Small intestine (tissue), 7 donors: ENCODE results near the gene KNSTRN. TPM values are rescaled to one million over a fixed set of nuclear protein-coding genes. Genes with fewer than 3 reads are reported as not detected.

Source experiments
- DNase-seq, 2 donors: peaks; one replicate each; pipeline versions ENCODE4 v3.0.0 to v3.0.0-alpha.2; 2013
- FAIRE-seq: peaks from 2 replicates; lab custom pipeline; 2012; peaks lifted over from hg19 to GRCh38; lab: Jason Lieb, UNC
- H3K27ac ChIP-seq, 3 donors: one replicate each; pipeline ENCODE4 v1.5.1; 2013; ENCODE audit warnings: low read length in 2 of 3, mild to moderate bottlenecking in 2 of 3, control low read depth in 1 of 3, inconsistent platforms in 1 of 3, low read depth in 1 of 3, moderate library complexity in 1 of 3
- H3K27me3 ChIP-seq, 3 donors: one replicate each; pipeline ENCODE4 v1.6.1; 2013; ENCODE audit warnings: low read length in 3 of 3, inconsistent platforms in 1 of 3; ENCODE audit not compliant: control insufficient read depth in 3 of 3, insufficient read depth in 3 of 3
- H3K36me3 ChIP-seq, 3 donors: one replicate each; pipeline ENCODE4 v1.6.1; 2013; ENCODE audit warnings: low read length in 3 of 3, inconsistent platforms in 1 of 3, low read depth in 1 of 3, mild to moderate bottlenecking in 1 of 3, moderate library complexity in 1 of 3; ENCODE audit not compliant: control insufficient read depth in 3 of 3, insufficient read depth in 2 of 3
- H3K4me1 ChIP-seq, 3 donors: one replicate each; pipeline ENCODE4 v1.6.1; 2013; ENCODE audit warnings: low read length in 2 of 3, inconsistent platforms in 1 of 3, low read depth in 1 of 3, mild to moderate bottlenecking in 1 of 3, moderate library complexity in 1 of 3; ENCODE audit not compliant: control insufficient read depth in 3 of 3, insufficient read depth in 2 of 3
- H3K4me3 ChIP-seq, 3 donors: one replicate each; pipeline ENCODE4 v1.5.1; 2013; ENCODE audit warnings: low read length in 3 of 3, control low read depth in 1 of 3, inconsistent platforms in 1 of 3, low read depth in 1 of 3, mild to moderate bottlenecking in 1 of 3, moderate library complexity in 1 of 3
- H3K9me3 ChIP-seq, 2 donors: one replicate each; pipeline ENCODE4 v1.6.1; 2013; ENCODE audit warnings: low read depth in 1 of 2, low read length in 1 of 2; ENCODE audit not compliant: control insufficient read depth in 2 of 2, insufficient read depth in 1 of 2
- WGBS, 3 donors: extraction: QIAGEN DNeasy Blood & Tissue Kit; methylation state at CpG; one replicate each; pipeline ENCODE4 v1.1.7; 2013; 5-methylcytosine and 5-hydroxymethylcytosine counted together
- polyA plus RNA-seq, 4 donors: library from polyadenylated mRNA; stranded (reverse) in 3 of 4; unstranded in 1 of 4; fragments of 200-250 nt in 3 of 4; fragments of 120-200 nt in 1 of 4; gene quantifications; one replicate each; pipeline versions ENCODE4 v1.2.1 to v1.2.3, GENCODE V29; 2013
- donor health status: healthy with polysubstance abuse.
- donor health status: control.
- donor health status: control.
- donor health status: Bipolar disorder and iron deficiency.
- donor health status: healthy.

KNSTRN gene
- polyA plus RNA-seq, 4 donors = 4.1 to 24.3 (median 12.9) TPM

DNA sequence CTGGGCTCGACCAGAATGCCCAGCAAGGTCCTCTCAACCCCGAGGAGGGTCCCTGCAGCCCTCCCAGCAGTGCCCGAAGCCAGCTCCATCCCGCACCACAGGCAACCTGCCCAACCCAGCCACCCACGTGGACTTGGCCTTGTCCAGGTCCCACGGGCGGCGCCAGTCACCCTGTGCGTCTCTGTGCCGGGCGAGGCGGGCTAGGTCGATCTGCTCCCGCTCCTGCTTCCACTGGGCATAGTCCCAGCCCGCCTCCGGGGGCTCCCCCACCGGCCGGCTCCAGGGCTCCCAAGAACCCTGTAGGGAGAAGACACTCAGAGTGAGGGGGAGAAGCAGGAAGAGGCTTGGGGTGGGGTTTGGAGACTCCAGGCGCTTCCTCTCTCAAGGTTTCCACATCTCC lies 44.9 kb upstream of the KNSTRN start:
- no peaks in the 10 kb centered on the region for H3K27me3 ChIP-seq
- 59 to 68% (median 60%) methylated on average over 19 of the region's 19 CpGs for WGBS, 3 donors
- DNase-seq (no peak), FAIRE-seq (no peak)
- H3K4me3 ChIP-seq = no peak overlapping the region
- no peaks in the 10 kb centered on the region for H3K9me3 ChIP-seq
- peaks cover 0 to 11% (median 0%) of the 10 kb centered on the region in 3 donors for H3K36me3 ChIP-seq
- H3K27ac ChIP-seq = no peak overlapping the region
- H3K4me1 ChIP-seq = peaks cover 5 to 82% (median 11%) of the 10 kb centered on the region in 3 donors

DNA sequence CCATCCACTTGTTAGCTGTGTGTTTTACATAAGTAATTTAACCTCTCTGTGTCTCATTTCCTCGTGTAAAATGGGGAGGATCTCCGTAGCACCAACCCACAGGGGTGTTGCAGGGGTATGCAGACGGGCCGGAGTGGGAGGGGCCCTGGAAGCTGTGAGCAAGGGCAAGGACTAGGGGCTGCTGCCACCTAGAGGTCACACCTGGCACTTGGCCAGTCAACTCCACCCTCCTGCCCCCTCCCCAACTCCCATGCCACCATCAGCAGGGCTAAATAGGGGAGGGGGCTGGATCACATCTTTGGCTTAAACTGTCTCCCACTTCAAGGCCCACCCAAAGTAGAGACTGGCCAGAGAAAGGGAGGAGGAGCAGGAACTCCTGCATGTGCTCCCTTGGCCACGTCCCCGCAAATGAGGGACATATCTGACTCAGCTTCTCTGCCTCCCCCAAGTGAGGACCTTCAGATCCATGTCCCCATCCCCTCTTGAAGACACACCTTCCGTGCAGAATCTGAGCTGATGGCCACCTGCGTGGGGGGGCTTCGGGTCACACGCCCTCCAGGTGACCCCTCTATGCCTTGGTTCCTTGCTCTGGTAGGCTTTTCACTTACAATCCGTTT lies 44.4 kb upstream of the KNSTRN start:
- FAIRE-seq (no peak), DNase-seq (peak; percentile 64 to 81)
- Histone ChIP-seq H3K36me3 (peaks cover 0 to 11% (median 0%) of the 10 kb centered on the region in 3 donors), H3K9me3 (no peaks in the 10 kb centered on the region), H3K27ac (peak overlapping the region in 1 of 3 donors; percentile 47), H3K27me3 (no peaks in the 10 kb centered on the region), H3K4me1 (peaks cover 5 to 88% (median 11%) of the 10 kb centered on the region in 3 donors), H3K4me3 (no peak overlapping the region)
- WGBS, 3 donors = 41 to 45% (median 43%) methylated on average over 11 of the region's 11 CpGs

DNA sequence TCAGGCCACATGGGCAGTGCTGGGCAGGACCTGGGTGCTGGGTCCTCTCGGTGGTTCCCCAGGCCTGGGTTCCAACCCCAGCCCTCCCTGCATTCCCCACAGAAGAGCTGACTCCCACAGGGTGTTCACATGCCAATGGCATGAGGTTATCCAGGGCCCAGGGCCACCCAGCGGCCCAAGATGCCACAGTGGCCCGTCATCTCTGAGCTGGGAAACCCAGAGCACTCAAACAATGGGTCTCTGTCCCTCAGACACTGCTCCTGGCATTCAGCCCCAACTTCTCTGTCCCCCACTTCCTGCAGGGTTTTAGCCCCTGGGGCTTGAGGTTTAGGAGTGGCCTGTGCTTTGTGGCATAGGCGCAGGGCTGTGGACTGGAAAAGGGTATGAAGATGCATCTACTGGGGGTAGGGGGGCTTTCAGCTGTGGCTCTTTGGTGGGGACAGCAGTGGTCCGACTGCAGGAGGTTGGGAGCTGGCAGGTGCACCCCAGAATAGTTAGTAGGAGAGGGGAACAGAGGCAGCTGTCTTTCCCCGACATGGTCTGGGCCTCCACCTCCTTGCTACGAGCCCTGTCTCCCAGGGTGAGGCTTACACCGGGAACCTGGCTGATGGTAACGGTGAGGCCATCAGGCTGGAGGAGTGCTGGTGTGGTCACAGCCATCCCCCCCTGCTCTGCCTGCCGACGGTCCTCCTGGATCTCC lies 43.5 kb upstream of the KNSTRN start:
- FAIRE-seq = no peak
- H3K4me3 ChIP-seq = no peak overlapping the region
- no peaks in the 10 kb centered on the region for H3K27me3 ChIP-seq
- WGBS, 3 donors = 72 to 74% (median 72%) methylated on average over 9 to 11 of the region's 11 CpGs
- H3K4me1 ChIP-seq = peaks cover 0 to 91% (median 11%) of the 10 kb centered on the region in 3 donors
- no peaks in the 10 kb centered on the region for H3K9me3 ChIP-seq
- peaks cover 0 to 11% (median 0%) of the 10 kb centered on the region in 3 donors for H3K36me3 ChIP-seq
- DNase-seq = no peak
- H3K27ac ChIP-seq = peak overlapping the region in 1 of 3 donors; percentile 52

DNA sequence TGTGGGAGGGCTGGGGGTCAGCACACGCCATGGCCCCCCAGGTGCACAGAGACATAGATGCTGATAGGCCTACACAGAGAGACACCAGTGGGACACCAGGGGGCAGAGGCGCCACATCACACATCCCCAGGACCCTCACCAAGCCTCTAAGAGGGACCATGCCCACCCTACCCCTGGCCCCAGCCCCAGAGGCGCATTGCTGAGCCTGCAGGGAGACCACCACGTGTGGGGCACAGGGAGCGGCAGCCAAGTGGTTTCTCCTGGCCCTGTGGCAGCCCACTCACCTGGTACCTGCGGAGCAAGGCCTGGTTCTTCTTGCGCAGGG lies 42.9 kb upstream of the KNSTRN start:
- whole genome bisulfite sequencing, 3 donors = 83 to 89% (median 85%) methylated on average over 7 of the region's 7 CpGs
- FAIRE-seq (no peak), DNase-seq (no peak)
- Histone ChIP-seq H3K4me3 (peak overlapping the region in 1 of 3 donors; percentile 17), H3K9me3 (no peaks in the 10 kb centered on the region), H3K4me1 (peaks cover 0 to 91% (median 11%) of the 10 kb centered on the region in 3 donors), H3K36me3 (peaks cover 0 to 8% (median 0%) of the 10 kb centered on the region in 3 donors), H3K27ac (peak overlapping the region; percentile 83 to 91 (median 90)), H3K27me3 (no peaks in the 10 kb centered on the region)

DNA sequence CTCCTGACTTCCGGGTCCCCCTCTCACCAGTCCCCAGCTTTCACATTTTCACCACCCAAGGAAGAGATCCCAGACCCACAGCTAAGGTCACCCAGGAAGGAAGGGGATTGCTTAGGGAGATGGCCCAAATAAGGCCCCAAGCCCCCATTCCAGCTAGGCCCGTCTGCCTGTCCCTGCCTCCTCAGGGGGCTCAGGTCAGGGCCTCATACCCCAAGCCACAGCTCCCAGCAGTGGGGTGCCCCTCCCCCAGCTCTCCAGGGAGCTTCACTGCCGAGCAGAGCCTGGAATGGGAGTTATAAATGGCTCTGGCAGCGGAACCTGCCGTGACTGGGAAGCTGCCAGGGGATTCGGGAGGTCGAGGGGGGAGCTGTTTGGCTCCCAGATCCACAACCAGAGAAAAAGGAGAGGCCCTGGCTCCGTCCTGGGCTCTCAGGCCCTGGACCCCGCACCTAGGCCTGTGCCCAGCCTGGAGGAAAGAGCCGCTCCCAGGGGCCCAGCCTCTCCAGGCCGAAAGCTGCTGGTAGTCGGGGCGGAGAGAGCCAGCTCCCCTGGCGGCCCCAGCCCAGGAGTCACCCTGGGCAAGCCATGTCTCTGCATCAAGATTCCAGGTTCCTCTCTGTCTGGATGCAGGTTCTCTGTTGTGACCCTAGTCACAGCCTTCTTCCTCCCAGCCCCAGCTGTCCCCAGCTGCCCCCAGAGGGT lies 42.3 kb upstream of the KNSTRN start:
- peak overlapping the region; percentile 83 to 91 (median 90) for H3K27ac ChIP-seq
- WGBS, 3 donors = 19 to 37% (median 26%) methylated on average over 12 to 14 of the region's 14 CpGs
- peaks cover 0 to 6% (median 0%) of the 10 kb centered on the region in 3 donors for H3K36me3 ChIP-seq
- H3K4me3 ChIP-seq = peak overlapping the region; percentile 17 to 52 (median 18)
- peaks cover 3 to 91% (median 11%) of the 10 kb centered on the region in 3 donors for H3K4me1 ChIP-seq
- H3K9me3 ChIP-seq = no peaks in the 10 kb centered on the region
- no peak for FAIRE-seq
- peak; percentile 46 to 66 for DNase-seq
- no peaks in the 10 kb centered on the region for H3K27me3 ChIP-seq

DNA sequence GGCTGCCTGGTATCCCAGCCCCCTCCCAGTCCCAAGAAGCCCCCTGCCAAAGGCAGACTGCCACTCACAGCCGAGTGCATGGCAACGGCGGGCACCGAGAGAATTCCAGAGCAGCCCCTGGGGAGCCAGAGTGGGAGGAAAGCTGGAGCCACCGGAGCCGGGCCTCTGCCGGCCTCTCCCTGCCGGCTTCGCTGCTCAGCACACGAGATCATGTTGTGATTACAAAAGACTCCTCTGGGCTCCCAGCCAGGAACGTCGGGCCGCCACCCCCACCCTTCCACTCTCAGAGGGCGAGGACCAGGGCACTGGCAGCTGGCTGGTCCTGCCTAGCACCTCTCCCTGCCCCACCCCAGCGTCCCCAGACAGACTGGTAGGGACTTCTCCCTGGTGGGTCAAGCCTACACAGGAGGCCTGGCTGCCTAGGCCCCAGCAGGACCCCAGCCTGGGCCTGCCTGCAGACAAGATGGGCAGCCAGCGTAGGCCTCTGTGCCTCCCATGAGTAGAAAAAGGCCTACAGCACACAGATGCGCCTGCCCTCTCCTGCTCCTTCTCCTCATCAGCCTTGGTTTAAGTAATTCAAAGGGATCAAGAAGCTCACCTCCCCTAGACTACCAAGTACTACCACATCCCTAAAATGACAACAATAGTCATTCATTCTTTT lies 41.7 kb upstream of the KNSTRN start, which contains the start of gene CCDC9B:
Gene CCDC9B, minus strand, starts transcription at position 200 of the 661 bp plus-strand sequence. Its CDS starts 120 bp downstream, at position 80.
- Histone ChIP-seq H3K9me3 (no peaks in the 10 kb centered on the region), H3K4me1 (peaks cover 3 to 91% (median 11%) of the 10 kb centered on the region in 3 donors), H3K27me3 (no peaks in the 10 kb centered on the region), H3K4me3 (peak within 1 kb of the TSS; percentile 17 to 52 (median 18)), H3K27ac (peak within 1 kb of the TSS; percentile 83 to 91 (median 90)), H3K36me3 (peaks cover 0 to under 1% (median 0%) of the 10 kb centered on the region in 3 donors)
- FAIRE-seq (no peak), DNase-seq (peak; percentile 94 to 95)
- WGBS, 3 donors = 15 to 24% (median 23%) methylated on average over 16 to 17 of the region's 17 CpGs

DNA sequence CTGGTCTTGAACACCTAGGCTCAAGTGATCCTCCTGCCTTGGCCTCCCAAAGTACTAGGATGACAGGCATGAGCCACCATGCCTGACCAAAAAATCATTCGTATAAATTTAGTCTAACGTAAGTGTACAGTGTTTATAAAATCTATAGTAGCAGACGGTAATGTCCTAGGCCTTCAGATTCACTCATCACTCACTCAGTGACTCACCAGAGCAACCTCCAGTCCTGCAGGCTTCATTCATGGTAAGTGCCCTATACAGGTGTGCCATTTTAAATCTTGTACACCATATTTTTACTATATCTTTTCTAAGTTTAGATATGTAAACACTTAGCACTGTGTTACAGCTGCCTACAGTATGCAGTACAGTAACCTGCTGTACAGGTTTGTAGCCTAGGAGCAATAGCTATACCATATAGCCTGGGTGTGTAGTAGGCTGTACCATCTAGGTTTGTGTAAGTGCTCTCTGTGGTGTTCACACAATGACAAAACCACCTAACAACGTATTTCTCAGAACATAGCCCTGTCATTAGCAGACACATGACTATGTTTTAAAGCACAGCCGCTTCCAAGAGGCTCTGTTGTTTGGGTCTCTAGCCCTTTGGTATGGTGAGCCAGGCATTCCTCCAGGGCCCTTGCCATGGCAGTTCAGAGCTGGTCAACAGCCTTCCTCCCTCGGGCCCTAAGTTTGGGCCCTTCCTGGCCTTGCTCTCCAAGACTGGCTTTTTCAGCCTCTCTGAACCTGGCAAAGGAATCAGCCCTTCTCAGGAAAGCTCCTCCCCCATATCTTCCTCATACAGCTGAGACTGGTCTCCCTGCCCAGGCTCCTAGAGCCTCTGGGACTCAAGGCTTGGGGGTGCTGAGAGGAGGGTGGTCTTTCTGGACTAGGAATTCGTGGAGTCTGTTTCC lies 39.9 kb upstream of the KNSTRN start:
- Histone ChIP-seq H3K9me3 (no peaks in the 10 kb centered on the region), H3K4me3 (no peak overlapping the region), H3K27me3 (no peaks in the 10 kb centered on the region), H3K27ac (peak overlapping the region in 2 of 3 donors; percentile 40 to 53), H3K36me3 (no peaks in the 10 kb centered on the region), H3K4me1 (peaks cover 6 to 91% (median 15%) of the 10 kb centered on the region in 3 donors)
- 61 to 66% (median 63%) methylated on average over 7 of the region's 7 CpGs for WGBS, 3 donors
- FAIRE-seq (no peak), DNase-seq (peak; percentile 33 to 46)
